Measurements from ENCODE around the gene BHMT.
"Not testable (repeated sequence)": the region's sequence is repeated elsewhere in the genome, so short reads cannot be mapped to it uniquely, and the experiment has no call there.

The BHMT gene

DNA sequence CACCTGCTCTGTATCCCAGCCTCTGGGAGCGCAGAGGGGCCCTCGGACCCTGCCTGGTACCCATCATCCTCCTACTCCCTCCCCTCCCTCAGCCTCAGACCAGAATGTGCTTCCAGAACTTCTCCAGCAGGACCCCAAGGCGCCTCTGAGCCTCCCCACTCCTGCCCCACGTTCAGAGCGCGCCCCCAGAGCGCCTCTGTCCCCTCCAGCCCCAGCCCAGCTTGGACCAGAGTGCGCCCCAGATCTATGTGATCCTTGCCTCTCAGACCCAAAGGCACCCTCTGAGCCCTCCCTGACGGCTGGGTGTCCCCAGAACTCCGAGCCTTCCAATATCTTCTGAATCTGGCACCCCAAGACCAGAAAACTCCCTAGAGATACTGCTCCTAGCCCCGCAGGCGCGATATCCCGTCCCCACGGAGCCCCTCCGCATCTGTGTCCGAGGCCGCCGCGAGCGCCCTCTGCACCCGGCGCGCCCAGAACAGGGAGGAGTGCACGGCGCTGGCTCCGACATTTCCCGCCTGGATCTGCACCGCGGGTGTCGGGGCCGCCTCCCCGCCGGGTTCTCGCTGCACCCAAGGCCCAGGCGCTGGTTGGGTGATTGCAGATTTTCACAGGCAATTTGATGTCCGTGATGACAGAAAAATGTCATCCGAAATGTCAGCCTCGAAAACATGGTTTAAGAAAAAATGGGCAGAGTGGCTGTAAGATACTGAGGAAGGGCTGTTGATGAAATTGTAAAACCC, 522 bp downstream of the BHMT start:
- no peak for DNase-seq (ENCODE audit: low read depth)

- no peak for DNase-seq (ENCODE audit: low read depth)
Observed at GRCh38 chr5:79112703-79113058, 1.1 kb downstream of the BHMT start.

GRCh38 chr5:79119486-79119885, 7.9 kb downstream of the BHMT start:
- DNase-seq (ENCODE audit: low read depth), result no peak

- DNase-seq (ENCODE audit: low read depth), result no peak
Observed at GRCh38 chr5:79120221-79120620, 8.6 kb downstream of the BHMT start.

DNA sequence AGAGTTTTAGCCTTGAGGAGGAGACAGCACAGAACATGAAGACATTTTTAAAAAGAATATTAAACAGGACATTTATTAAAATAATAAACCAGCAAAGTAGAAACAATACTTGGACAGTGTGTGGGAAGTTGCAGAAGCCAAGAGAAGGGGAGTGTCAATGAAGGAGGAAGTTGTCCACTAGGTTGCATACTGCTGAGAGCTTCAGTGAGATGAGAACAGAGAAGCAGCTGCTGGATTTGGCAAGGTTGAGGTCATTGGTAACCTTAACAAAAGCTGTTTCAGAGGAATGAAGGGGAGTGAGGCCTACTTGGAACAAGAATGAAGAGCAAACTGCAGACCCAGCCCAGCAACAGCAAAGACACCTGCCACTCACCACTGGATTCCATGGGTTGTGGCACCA, 11.4 kb downstream of the BHMT start:
- no peak for DNase-seq (ENCODE audit: low read depth)

DNA sequence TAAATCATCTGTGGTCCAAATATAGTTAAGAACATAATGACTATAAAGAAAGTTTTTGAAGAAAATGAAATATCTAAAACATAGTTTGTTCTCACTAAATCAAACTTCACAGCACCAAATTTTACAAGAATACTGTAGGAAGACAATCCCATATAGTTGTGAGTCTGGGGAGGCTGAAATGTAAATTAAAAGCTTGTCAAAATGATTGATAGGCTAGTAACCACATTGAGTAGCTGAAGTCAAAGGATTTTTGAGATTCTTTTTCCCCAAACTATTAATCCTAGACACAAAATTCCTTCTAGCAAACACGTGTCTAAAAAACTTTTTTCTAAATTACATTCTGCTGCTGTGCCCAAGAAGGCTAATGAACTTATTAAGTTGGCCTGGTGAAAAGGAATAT, 13.0 kb downstream of the BHMT start:
- no peak for DNase-seq (ENCODE audit: low read depth)

DNA sequence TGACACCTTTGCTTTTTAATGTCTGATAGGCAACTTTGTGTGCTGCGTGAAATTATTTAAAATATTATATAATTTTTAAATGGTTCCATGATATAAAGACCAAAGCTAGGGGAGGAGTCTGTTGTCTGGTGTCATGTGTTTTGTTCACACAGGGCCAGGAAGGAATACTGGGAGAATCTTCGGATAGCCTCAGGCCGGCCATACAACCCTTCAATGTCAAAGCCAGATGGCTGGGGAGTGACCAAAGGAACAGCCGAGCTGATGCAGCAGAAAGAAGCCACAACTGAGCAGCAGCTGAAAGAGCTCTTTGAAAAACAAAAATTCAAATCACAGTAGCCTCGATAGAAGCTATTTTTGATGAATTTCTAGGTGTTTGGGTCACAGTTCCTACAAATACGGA, 19.2 kb downstream of the BHMT start:
- no peak for DNase-seq (ENCODE audit: low read depth)

DNA sequence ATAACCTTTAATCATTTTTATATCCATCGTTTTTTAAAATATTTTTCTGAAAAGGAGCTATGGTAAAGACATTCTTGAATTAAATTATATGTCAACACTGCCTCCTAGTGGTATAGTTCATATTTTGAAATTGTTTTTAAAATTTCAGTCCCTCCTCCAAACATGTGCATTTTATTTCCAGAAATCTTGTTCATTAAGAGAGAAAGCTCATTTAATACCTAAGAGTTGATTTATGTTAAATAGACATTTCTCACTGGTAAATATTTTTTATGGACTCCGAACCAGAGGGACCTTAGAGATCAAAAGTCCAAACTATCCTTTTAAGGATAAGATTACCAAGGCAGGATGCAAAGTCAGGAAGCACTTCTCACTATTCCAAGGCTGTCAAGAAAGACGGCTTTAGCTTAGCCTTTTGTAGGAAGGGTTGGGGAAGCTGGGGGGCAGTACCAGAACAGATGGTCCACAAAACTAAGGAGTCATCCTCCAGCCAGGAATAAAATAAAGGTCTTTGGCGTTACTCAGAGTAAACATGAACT, 21.6 kb downstream of the BHMT start:
- peak; percentile 5 for DNase-seq (ENCODE audit: low read depth)

DNA sequence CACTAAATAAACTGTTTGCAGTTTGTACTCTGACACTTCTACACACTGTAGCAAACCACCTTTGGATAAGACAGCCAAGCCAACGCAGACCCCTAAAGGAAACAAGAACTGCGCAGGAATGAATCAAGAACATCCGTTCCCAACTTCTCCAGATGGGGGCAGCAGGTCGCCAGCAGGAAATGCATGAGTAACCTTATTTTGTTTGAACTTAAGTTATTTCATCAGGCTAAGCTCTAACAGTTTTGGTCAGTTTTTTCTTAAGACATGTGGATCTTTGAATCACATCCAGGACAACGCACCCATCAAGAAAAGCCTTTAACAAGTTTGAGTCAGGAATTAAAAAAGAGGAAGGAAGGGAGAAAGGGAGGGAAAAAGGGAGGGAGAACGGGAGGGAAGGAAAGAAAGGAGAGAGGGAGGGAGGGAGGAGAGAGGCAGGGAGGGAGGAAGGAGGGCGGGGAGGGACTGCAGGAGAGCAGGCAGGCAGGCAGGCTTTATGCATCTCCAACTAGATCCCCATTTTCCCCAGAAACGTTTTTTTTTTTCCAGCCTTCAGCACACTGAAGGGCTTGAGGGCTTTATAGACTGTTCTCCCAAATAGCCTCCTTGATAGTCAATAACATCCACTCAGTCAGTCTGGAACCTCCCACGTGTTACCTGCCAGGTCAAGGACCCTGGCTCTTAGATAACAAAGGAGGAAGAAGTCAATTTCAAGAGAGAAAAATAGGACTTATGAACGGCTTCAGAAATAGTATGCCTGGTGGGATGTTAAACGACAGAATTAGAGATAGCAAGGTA, 22.2 kb downstream of the BHMT start:
- peak; percentile 56 for DNase-seq (ENCODE audit: low read depth)

DNA sequence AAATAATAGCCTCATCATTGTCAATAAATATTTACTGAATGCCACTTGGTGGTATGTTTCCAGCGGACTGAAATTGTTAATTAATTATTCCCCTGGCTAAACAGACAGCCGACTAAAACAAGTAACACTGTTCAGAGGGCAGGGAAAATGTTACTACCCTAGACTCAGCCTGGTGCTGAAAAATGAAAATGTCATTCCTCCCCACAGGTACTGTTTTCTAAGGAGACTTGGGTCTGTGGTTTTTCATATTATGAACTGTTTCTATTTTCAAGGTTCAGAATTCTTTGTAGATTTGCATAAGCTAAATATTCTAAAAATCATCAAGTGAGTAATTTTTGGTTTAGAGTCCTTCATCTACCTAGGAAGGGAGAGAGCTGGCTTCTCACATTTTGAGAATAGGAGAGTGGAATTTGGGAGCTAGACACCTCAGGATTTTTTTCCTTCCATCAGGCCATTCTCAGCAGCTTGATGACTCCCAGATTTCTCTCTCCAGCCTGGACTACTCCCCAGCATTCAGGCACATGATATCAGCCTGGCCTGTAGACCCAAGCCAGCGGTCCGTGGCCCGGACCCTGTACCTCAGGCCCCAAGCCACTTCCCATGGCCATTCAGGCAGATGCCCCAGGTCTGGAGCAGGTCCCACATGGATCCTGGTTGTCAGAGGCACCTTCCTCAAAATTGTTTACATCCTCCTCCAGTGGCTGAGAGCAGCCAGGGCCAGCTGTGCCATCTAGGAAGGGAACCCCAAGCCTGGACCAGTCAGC, 24.4 kb downstream of the BHMT start:
- no peak for DNase-seq (ENCODE audit: low read depth)

- no peak for DNase-seq (ENCODE audit: low read depth)
Observed at GRCh38 chr5:79136618-79137017, 25.0 kb downstream of the BHMT start.

DNA sequence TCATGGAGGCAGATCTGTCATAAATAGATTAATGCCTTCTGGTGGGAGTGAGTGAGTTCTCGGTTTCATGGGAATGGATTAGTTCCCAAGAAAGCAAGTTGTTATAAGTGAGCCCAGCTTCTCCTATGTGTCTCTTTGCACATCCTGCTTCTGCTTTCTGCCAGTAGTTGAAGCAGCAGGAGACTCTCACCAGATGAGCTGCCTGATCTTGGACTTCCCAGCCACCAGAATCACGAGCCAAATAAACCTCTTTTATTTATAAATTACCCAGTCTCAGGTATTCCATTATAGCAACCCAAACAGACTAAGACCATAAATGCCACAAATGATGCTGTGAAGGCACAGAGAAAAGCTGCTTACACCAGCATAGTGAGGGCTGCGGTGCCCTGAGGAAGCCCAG, 28.9 kb downstream of the BHMT start:
- DNase-seq (ENCODE audit: low read depth), result no peak

GRCh38 chr5:79143684-79144379, 32.2 kb downstream of the BHMT start:
- no peak for DNase-seq (ENCODE audit: low read depth)

- DNase-seq (ENCODE audit: low read depth), result no peak
Observed at GRCh38 chr5:79147076-79147475, 35.5 kb downstream of the BHMT start.

GRCh38 chr5:79149433-79149832, 37.8 kb downstream of the BHMT start:
- no peak for DNase-seq (ENCODE audit: low read depth)

DNA sequence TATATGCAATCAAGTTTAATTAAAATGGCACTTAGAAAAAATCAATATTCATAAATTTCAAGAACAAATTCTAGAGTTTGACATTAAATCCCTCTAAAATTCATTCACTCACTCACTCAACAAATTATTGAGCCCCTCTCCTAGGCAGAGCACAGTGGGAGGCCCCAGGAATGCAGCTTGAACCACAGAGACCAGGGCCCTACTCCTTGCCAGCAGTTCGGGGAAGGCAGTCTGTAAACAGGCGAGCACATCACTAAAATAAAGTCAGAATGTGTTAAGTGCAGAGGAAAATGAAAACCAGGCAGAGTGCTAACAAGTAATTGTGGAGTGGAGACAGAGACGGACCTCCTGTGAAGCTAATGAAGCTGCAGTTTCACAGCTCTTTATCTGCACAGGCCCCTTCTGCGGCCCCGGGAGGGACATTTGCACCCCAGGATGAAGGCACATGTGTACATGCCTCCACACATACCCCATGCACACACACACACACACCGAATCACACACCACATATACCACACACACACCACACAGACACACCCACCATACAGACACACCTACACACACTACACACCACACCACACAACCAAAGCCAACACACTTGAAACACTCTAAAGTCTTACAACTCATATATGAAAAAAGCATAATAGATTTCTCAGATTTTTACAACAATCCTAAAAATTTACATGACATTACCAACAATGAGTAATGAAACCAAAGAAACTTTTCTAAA, 40.5 kb downstream of the BHMT start:
- DNase-seq (ENCODE audit: low read depth), result no peak

GRCh38 chr5:79157305-79157704, 45.7 kb downstream of the BHMT start:
- DNase-seq (ENCODE audit: low read depth), result no peak

DNA sequence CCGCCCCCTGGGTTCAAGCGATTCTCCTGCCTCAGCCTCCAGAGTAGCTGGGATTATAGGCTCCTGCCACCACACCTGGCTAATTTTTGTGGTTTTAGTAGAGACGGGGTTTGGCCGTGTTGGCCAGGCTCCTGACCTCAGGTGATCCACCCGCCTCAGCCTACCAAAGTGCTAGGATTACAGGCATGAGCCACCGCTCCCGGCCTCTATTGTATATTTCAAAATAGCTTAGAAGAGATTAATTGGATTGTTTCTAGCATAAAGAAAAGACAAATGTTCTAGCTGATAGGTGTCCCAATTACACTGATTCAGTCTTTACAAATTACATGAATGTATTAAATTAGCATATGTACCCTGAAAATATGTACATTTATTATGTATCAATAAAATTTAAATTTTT, 50.0 kb downstream of the BHMT start:
- not testable (repeated sequence) for DNase-seq (ENCODE audit: low read depth)

DNA sequence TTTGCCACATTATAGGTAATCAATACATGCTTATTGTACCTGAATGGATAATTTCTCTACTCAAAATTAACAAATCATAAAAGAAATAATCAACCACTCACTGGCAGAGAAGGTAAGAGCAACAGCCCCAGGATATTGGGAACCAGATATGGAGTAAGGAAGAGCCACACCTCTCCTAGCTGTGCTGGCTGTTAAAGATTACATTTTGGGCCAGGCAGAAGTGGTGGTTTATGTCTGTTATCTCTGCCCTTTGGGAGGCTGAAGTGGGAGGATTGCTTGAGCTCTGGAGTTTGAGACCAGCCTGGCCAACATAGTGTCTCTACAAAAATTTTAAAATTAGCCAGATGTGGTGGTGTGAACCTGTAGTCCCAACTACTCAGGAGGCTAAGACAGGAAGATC, 56.4 kb downstream of the BHMT start:
- no peak for DNase-seq (ENCODE audit: low read depth)

DNA sequence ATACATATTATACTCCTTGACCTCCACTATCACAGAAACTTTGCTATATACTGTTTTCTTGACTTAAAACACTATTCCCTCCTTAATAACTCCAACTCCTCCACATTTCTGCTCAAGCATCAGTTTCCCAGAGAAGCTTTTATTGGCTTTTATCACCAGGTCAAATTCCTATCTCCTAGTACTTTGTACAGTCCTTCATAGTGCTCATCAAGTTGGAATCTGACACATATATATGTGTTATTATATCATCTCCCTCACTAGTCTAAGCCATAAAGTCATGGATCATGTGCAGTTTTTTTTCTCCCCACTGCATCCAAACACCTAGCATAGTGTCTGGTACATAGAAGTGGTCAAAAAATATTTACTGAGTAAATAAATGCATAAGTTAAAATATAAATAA, 59.1 kb downstream of the BHMT start:
- no peak for DNase-seq (ENCODE audit: low read depth)

GRCh38 chr5:79171635-79172245, 60.1 kb downstream of the BHMT start:
- DNase-seq (ENCODE audit: low read depth), result no peak
